Neural crest cell (in vitro differentiated cells): ENCODE measurements around the gene FANCC. TPM values are rescaled to one million over a fixed set of nuclear protein-coding genes. Genes with fewer than 3 reads are reported as not detected.

Experiments
- DNase-seq: peaks from one replicate; pipeline ENCODE4 v3.0.0; 2021; ENCODE audit warnings: low read depth, mixed read lengths, low spot score
- H3K27ac Mint-ChIP-seq: one replicate; pipeline ENCODE4 v1.8.0; 2021; ENCODE audit warnings: mild to moderate bottlenecking, mixed read lengths; ENCODE audit not compliant: unreplicated experiment
- H3K27me3 Mint-ChIP-seq: 2 replicates; pipeline ENCODE4 v1.8.0; 2021; ENCODE audit warnings: low read depth, mild to moderate bottlenecking, mixed read lengths
- H3K36me3 Mint-ChIP-seq: 2 replicates; pipeline ENCODE4 v1.8.0; 2021; ENCODE audit warnings: low read depth, mild to moderate bottlenecking, mixed read lengths
- H3K4me1 Mint-ChIP-seq: 2 replicates; pipeline ENCODE4 v1.8.0; 2021; ENCODE audit warnings: mixed read lengths
- H3K4me3 Mint-ChIP-seq: one replicate; pipeline ENCODE4 v1.8.0; 2021; ENCODE audit warnings: mild to moderate bottlenecking, mixed read lengths
- H3K9me3 Mint-ChIP-seq: 2 replicates; pipeline ENCODE4 v1.8.0; 2021; ENCODE audit warnings: mixed read lengths
- total RNA-seq: library from RNA; stranded (reverse); gene quantifications from 2 replicates; pipeline ENCODE4 v1.2.1, GENCODE V29; 2021
- TF ChIP-seq, protein P1 (sequence below): fragments of 200-600 bp; sonication (generic); conservative IDR thresholded peaks from 2 replicates; pipeline ENCODE4 v1.5.0; 2021; ENCODE audit warnings: antibody characterized with exemption, mild to moderate bottlenecking

The FANCC gene
- total RNA-seq, 1 donor from 2014 or later = 24.6 TPM

GRCh38 chr9:95202076-95202681, 115.3 kb downstream of the FANCC start:
- no peaks in the 10 kb centered on the region for H3K27me3 Mint-ChIP-seq
- H3K36me3 Mint-ChIP-seq = no peaks in the 10 kb centered on the region
- peaks cover 11% of the 10 kb centered on the region for H3K4me1 Mint-ChIP-seq
- H3K4me3 Mint-ChIP-seq = no peak overlapping the region
- no peak for DNase-seq
- no peaks in the 10 kb centered on the region for H3K9me3 Mint-ChIP-seq
- no peak overlapping the region for H3K27ac Mint-ChIP-seq
- TF ChIP-seq, protein P1, sequence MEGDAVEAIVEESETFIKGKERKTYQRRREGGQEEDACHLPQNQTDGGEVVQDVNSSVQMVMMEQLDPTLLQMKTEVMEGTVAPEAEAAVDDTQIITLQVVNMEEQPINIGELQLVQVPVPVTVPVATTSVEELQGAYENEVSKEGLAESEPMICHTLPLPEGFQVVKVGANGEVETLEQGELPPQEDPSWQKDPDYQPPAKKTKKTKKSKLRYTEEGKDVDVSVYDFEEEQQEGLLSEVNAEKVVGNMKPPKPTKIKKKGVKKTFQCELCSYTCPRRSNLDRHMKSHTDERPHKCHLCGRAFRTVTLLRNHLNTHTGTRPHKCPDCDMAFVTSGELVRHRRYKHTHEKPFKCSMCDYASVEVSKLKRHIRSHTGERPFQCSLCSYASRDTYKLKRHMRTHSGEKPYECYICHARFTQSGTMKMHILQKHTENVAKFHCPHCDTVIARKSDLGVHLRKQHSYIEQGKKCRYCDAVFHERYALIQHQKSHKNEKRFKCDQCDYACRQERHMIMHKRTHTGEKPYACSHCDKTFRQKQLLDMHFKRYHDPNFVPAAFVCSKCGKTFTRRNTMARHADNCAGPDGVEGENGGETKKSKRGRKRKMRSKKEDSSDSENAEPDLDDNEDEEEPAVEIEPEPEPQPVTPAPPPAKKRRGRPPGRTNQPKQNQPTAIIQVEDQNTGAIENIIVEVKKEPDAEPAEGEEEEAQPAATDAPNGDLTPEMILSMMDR = no peak

GRCh38 chr9:95201206-95201605, 116.3 kb downstream of the FANCC start:
- TF ChIP-seq, protein P1 = no peak
- Mint-ChIP-seq H3K9me3 (no peaks in the 10 kb centered on the region), H3K27me3 (no peaks in the 10 kb centered on the region), H3K4me1 (peaks cover 8% of the 10 kb centered on the region), H3K4me3 (no peak overlapping the region), H3K36me3 (no peaks in the 10 kb centered on the region), H3K27ac (no peak overlapping the region)
- DNase-seq = no peak

GRCh38 chr9:95197692-95198271, 119.7 kb downstream of the FANCC start:
- Mint-ChIP-seq H3K9me3 (no peaks in the 10 kb centered on the region), H3K27me3 (no peaks in the 10 kb centered on the region), H3K27ac (no peak overlapping the region), H3K4me1 (no peaks in the 10 kb centered on the region), H3K4me3 (no peak overlapping the region), H3K36me3 (no peaks in the 10 kb centered on the region)
- no peak for DNase-seq
- TF ChIP-seq, protein P1 = no peak

DNA sequence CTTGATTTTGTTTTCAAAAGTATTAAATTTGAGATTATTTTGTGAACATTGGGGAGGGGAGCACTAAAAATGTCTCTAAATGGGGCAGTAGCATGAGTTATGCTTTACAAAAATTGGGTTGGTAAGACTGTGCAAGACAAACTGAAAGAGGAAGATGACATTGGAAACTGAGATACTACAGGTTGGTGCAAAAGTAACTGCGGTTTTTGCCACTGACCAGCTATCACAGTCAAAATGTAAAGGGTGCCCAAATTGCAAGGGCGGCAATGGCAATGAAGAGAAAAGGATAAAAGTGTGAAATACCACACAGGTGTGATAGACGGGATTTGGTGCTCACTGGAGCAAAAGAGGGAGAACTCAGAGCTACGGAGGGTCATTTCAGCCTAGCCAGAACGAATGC, 124.0 kb downstream of the FANCC start:
- DNase-seq = no peak
- Mint-ChIP-seq H3K27ac (no peak overlapping the region), H3K4me3 (no peak overlapping the region), H3K36me3 (peaks cover 5% of the 10 kb centered on the region), H3K9me3 (no peaks in the 10 kb centered on the region), H3K27me3 (no peaks in the 10 kb centered on the region), H3K4me1 (peaks cover 19% of the 10 kb centered on the region)
- TF ChIP-seq, protein P1 = no peak

DNA sequence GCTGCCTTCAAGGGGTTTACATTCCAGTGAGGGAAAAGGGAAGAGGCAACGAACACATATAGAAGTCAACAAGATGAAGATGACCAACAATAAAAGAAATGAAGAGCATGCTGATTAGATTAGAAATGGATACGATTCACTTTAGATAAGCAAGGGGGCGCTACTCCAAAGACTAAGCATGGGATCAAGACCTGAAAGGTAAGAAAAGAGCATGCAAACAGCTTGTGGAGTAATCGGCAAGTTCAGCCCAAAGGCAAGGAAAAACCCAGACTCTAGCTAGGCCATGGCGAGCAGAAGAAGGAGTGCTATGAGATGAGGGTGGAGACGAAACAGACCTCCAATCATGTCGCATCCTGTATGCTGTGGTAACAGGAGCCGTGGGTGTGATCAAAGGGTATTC, 124.4 kb downstream of the FANCC start:
- Mint-ChIP-seq H3K4me3 (no peak overlapping the region), H3K36me3 (peaks cover 5% of the 10 kb centered on the region), H3K27me3 (no peaks in the 10 kb centered on the region), H3K27ac (no peak overlapping the region), H3K9me3 (no peaks in the 10 kb centered on the region), H3K4me1 (peaks cover 23% of the 10 kb centered on the region)
- TF ChIP-seq, protein P1 = peak; percentile 26
- no peak for DNase-seq
